GM23338 (cell line): ENCODE results near the gene GPC2. TPM values are rescaled to one million over a fixed set of nuclear protein-coding genes. Genes with fewer than 3 reads are reported as not detected.

Experiments used
- ATAC-seq: fragments of 200-7000 bp; cut with Tn5 transposase; 3 replicates; pipeline ENCODE4 v1.9.1; 2020
- DNase-seq: peaks from one replicate; pipeline ENCODE4 v3.0.0-alpha.2; 2015; ENCODE audit warnings: low spot score
- H2AFZ ChIP-seq: fragments of 200-600 bp; sonication (generic); 2 replicates; pipeline ENCODE4 v1.8.0; 2016; ENCODE audit warnings: antibody characterized with exemption, mild to moderate bottlenecking, moderate library complexity
- H3F3A ChIP-seq: fragments of 200-600 bp; sonication (generic); replicated peaks from 2 replicates; pipeline ENCODE4 v1.8.0; 2017; ENCODE audit warnings: antibody characterized with exemption, mixed run types, low read depth
- H3K27ac ChIP-seq: fragments of 200-600 bp; sonication (generic); 2 replicates; pipeline ENCODE4 v1.6.1; 2016; ENCODE audit warnings: low read depth
- H3K27me3 ChIP-seq: fragments of 200-600 bp; sonication (generic); 2 replicates; pipeline ENCODE4 v1.8.0; 2016; ENCODE audit warnings: mild to moderate bottlenecking, mixed run types, moderate library complexity; ENCODE audit not compliant: insufficient read depth
- H3K36me3 ChIP-seq: fragments of 200-600 bp; sonication (generic); 2 replicates; pipeline ENCODE4 v1.8.0; 2016; ENCODE audit warnings: mild to moderate bottlenecking; ENCODE audit not compliant: insufficient read depth
- H3K4me1 ChIP-seq: fragments of 200-600 bp; sonication (generic); 2 replicates; pipeline ENCODE4 v1.8.0; 2016; ENCODE audit warnings: mild to moderate bottlenecking, moderate library complexity; ENCODE audit not compliant: insufficient read depth
- H3K4me2 ChIP-seq: fragments of 200-600 bp; sonication (generic); 2 replicates; pipeline ENCODE4 v1.7.1; 2017; ENCODE audit warnings: mixed run types
- H3K4me3 ChIP-seq: fragments of 200-600 bp; sonication (generic); 2 replicates; pipeline ENCODE4 v1.6.1; 2016; ENCODE audit warnings: mixed run types
- H3K79me2 ChIP-seq: fragments of 200-600 bp; sonication (generic); replicated peaks from 2 replicates; pipeline ENCODE4 v1.8.0; 2017; ENCODE audit warnings: mild to moderate bottlenecking; ENCODE audit not compliant: insufficient read depth
- H3K9me2 ChIP-seq: fragments of 200-600 bp; sonication (generic); 2 replicates; pipeline ENCODE4 v1.8.0; 2017; ENCODE audit not compliant: insufficient read depth
- H4K20me1 ChIP-seq: fragments of 200-600 bp; sonication (generic); replicated peaks from 2 replicates; pipeline ENCODE4 v1.8.0; 2017; ENCODE audit warnings: mild to moderate bottlenecking; ENCODE audit not compliant: insufficient read depth
- H3K27ac Mint-ChIP-seq: 2 replicates; pipeline ENCODE4 v1.8.0; 2020; ENCODE audit warnings: inconsistent platforms, mild to moderate bottlenecking, moderate library complexity, mixed read lengths
- H3K27me3 Mint-ChIP-seq: 3 replicates; pipeline ENCODE4 v1.8.0; 2022; ENCODE audit warnings: low read depth, mild to moderate bottlenecking, moderate library complexity, mixed read lengths, inconsistent platforms; ENCODE audit not compliant: insufficient read depth, poor library complexity
- H3K36me3 Mint-ChIP-seq: 3 replicates; pipeline ENCODE4 v1.8.0; 2021; ENCODE audit warnings: low read depth, mild to moderate bottlenecking, inconsistent platforms, moderate library complexity, mixed read lengths
- H3K4me1 Mint-ChIP-seq: 3 replicates; pipeline ENCODE4 v1.8.0; 2020; ENCODE audit warnings: mild to moderate bottlenecking, inconsistent platforms, mixed read lengths
- H3K4me3 Mint-ChIP-seq: 3 replicates; pipeline ENCODE4 v1.8.0; 2021; ENCODE audit warnings: moderate library complexity, mild to moderate bottlenecking, inconsistent platforms, mixed read lengths
- H3K9me3 Mint-ChIP-seq: 3 replicates; pipeline ENCODE4 v1.8.0; 2020; ENCODE audit warnings: moderate library complexity, mild to moderate bottlenecking, inconsistent platforms, mixed read lengths
- CREB1 ChIP-seq: fragments of 250-450 bp; sonication (Bioruptor Pico); IDR thresholded peaks from 2 replicates; pipeline ENCODE4 v1.5.0; 2020; ENCODE audit warnings: low read depth, mild to moderate bottlenecking, moderate library complexity
- ETS1 ChIP-seq: IDR thresholded peaks from 2 replicates; pipeline ENCODE4 v1.6.1; 2016; ENCODE audit warnings: antibody characterized with exemption
- ZNF462 ChIP-seq: fragments of 250-450 bp; sonication (Bioruptor Pico); IDR thresholded peaks from 2 replicates; pipeline ENCODE4 v1.5.0; 2020; ENCODE audit warnings: mild to moderate bottlenecking, moderate library complexity
- polyA plus RNA-seq: library from polyadenylated mRNA; unstranded; fragments of >200 nt; fragmentation: Nextera tagmentation; extraction: Ambion mirVana; gene quantifications from 2 replicates; pipeline ENCODE4 v1.2.1, GENCODE V29; 2016
- total RNA-seq: library from RNA; depleted of rRNA; stranded (reverse); fragments of >200 nt; shearing (Covaris generic); gene quantifications from 2 replicates; pipeline ENCODE4 v1.2.3, GENCODE V29; 2014

The GPC2 gene
- total and polyA plus RNA-seq, 2 experiments from 2014 or later: 10.7 to 48.8 TPM

DNA sequence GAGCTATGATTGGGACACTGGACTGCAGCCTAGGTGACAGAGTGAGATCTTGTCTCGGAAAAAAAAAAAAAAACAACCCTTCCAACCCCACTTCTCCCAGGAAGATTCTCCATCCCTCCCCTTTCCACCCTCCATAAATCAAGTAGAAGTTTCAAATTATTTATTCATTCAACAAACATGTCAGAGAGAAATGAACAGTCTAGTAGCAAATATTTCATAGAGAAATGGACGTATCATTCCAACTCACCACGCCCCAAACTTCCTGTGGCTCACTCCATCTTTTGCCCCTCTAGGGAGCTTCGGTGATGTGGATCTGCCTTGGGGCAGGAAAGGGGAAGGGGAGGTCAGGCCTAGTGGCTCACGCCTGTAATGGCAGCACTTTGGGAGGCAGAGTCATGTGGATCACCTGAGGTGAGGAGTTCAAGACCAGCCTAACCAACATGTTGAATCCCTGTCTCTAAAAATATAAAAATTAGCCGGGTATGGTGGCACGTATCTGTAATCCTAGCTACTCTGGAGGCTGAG lies 18.0 kb downstream of the GPC2 start:
- ATAC-seq (peak; percentile 5; the same call in 2 of the 3 replicates), DNase-seq (peak; percentile 54)
- peak overlapping the region; percentile 84; the same call in 1 of the 2 replicates for H3K27ac Mint-ChIP-seq
- H2AFZ ChIP-seq: peak overlapping the region; percentile 75; the same call in 1 of the 2 replicates
- H3K4me1 Mint-ChIP-seq: peaks cover 27% of the 10 kb centered on the region
- no peaks in the 10 kb centered on the region for H3K79me2 ChIP-seq
- no peaks in the 10 kb centered on the region; the same call in 1 of the 2 replicates for H3K4me1 ChIP-seq
- H3K27ac ChIP-seq: peak overlapping the region; percentile 91
- H3F3A ChIP-seq: peaks cover 25% of the 10 kb centered on the region
- peaks cover 21% of the 10 kb centered on the region for H3K27me3 Mint-ChIP-seq
- H3K4me3 Mint-ChIP-seq: peak overlapping the region; percentile 83
- no peaks in the 10 kb centered on the region for H3K9me2 ChIP-seq
- peaks cover 4% of the 10 kb centered on the region for H4K20me1 ChIP-seq
- H3K4me2 ChIP-seq: peak overlapping the region; percentile 88
- H3K9me3 Mint-ChIP-seq: no peaks in the 10 kb centered on the region
- TF ChIP-seq ZNF462 (CRISPR knock-in tag): no peak
- no peaks in the 10 kb centered on the region for H3K36me3 ChIP-seq
- peak overlapping the region; percentile 97 for H3K4me3 ChIP-seq
- H3K36me3 Mint-ChIP-seq: peaks cover 30% of the 10 kb centered on the region
- no peaks in the 10 kb centered on the region for H3K27me3 ChIP-seq

GRCh38 chr7:100158229-100159098 lies 18.7 kb downstream of the GPC2 start, which contains the start of gene TRAPPC14:
Gene TRAPPC14, minus strand, starts transcription at chr7:100158723. Its CDS starts 224 bp downstream, at chr7:100158499.
- ATAC-seq (peak; percentile 80), DNase-seq (peak; percentile 97)
- Histone ChIP-seq H3K9me2 (no peaks in the 10 kb centered on the region), H3K27me3 (no peaks in the 10 kb centered on the region), H3K27ac (peak within 1 kb of the TSS; percentile 91), H2AFZ (peak within 1 kb of the TSS; percentile 75; the same call in 1 of the 2 replicates), H4K20me1 (peaks cover 4% of the 10 kb centered on the region), H3K4me2 (peak within 1 kb of the TSS; percentile 88), H3K79me2 (no peaks in the 10 kb centered on the region), H3K4me3 (peak within 1 kb of the TSS; percentile 97), H3F3A (peaks cover 25% of the 10 kb centered on the region), H3K4me1 (no peaks in the 10 kb centered on the region; the same call in 1 of the 2 replicates), H3K36me3 (no peaks in the 10 kb centered on the region)
- H3K27me3 Mint-ChIP-seq: peaks cover 22% of the 10 kb centered on the region
- H3K4me1 Mint-ChIP-seq: peaks cover 30% of the 10 kb centered on the region
- peaks cover 37% of the 10 kb centered on the region for H3K36me3 Mint-ChIP-seq
- H3K9me3 Mint-ChIP-seq: no peaks in the 10 kb centered on the region
- peak within 1 kb of the TSS; percentile 84 for H3K27ac Mint-ChIP-seq
- H3K4me3 Mint-ChIP-seq: peak within 1 kb of the TSS; percentile 83
- TF ChIP-seq ETS1 (peak; percentile 46; the same call in 1 of the 2 replicates), CREB1 (no peak; the same call in 1 of the 2 replicates)
